HepG2 (cell line): ENCODE results near the gene TBC1D14. TPM values are rescaled to one million over a fixed set of nuclear protein-coding genes. Genes with fewer than 3 reads are reported as not detected.

Experiments used
- ETV6 ChIP-seq: sonication (generic); formaldehyde crosslinking; conservative IDR thresholded peaks from 2 replicates; pipeline ENCODE4 v1.4.0; 2020; ENCODE audit warnings: missing genetic modification reagents
- GATAD2A ChIP-seq: IDR thresholded peaks from 2 replicates; pipeline ENCODE4 v1.6.1; 2016
- MYNN ChIP-seq: sonication (generic); formaldehyde crosslinking; IDR thresholded peaks from 2 replicates; pipeline ENCODE4 v1.4.0; 2020; ENCODE audit warnings: mild to moderate bottlenecking, low read depth, missing genetic modification reagents
- NCOA5 ChIP-seq: sonication (generic); formaldehyde crosslinking; IDR thresholded peaks from 2 replicates; pipeline ENCODE4 v1.4.0; 2020; ENCODE audit warnings: missing genetic modification reagents
- POLR2A ChIP-seq, 2 experiments: IDR thresholded peaks; 2 replicates each; pipeline ENCODE4 v1.6.1; 2011; ENCODE audit warnings: low read depth in 2 of 2, low read length in 2 of 2, mild to moderate bottlenecking in 1 of 2, moderate library complexity in 1 of 2; ENCODE audit not compliant: insufficient read depth in 1 of 2
- RXRB ChIP-seq: IDR thresholded peaks from 2 replicates; pipeline ENCODE4 v1.6.1; 2016; ENCODE audit warnings: borderline replicate concordance, missing genetic modification reagents, missing compliant biosample characterization
- TAF1 ChIP-seq: sonication (generic); formaldehyde crosslinking; IDR thresholded peaks from 2 replicates; pipeline ENCODE4 v1.4.0; 2020; ENCODE audit warnings: missing genetic modification reagents
- TCF7 ChIP-seq: sonication (generic); IDR thresholded peaks from 2 replicates; pipeline ENCODE4 v1.6.1; 2016; ENCODE audit warnings: antibody characterized with exemption, low read depth
- TOE1 ChIP-seq: sonication (generic); formaldehyde crosslinking; IDR thresholded peaks from 2 replicates; pipeline ENCODE4 v1.4.0; 2020; ENCODE audit warnings: mild to moderate bottlenecking, missing genetic modification reagents
- UBTF ChIP-seq: sonication (generic); formaldehyde crosslinking; IDR thresholded peaks from 2 replicates; pipeline ENCODE4 v1.4.0; 2020; ENCODE audit warnings: mild to moderate bottlenecking, missing genetic modification reagents
- ZMYM3 ChIP-seq: sonication (generic); formaldehyde crosslinking; IDR thresholded peaks from 2 replicates; pipeline ENCODE4 v1.5.1; 2020; ENCODE audit warnings: mild to moderate bottlenecking, missing genetic modification reagents
- ZNF574 ChIP-seq: sonication (generic); formaldehyde crosslinking; IDR thresholded peaks from 2 replicates; pipeline ENCODE4 v1.4.0; 2020; ENCODE audit warnings: missing genetic modification reagents
- ZNF598 ChIP-seq: sonication (generic); formaldehyde crosslinking; IDR thresholded peaks from 2 replicates; pipeline ENCODE4 v1.5.1; 2020; ENCODE audit warnings: mild to moderate bottlenecking, missing genetic modification reagents, borderline replicate concordance
- ZNF766 ChIP-seq: sonication (generic); formaldehyde crosslinking; IDR thresholded peaks from 2 replicates; pipeline ENCODE4 v1.5.0; 2020; ENCODE audit warnings: missing genetic modification reagents, borderline replicate concordance
- ZSCAN30 ChIP-seq: sonication (generic); formaldehyde crosslinking; IDR thresholded peaks from 2 replicates; pipeline ENCODE4 v1.5.0; 2020; ENCODE audit warnings: mild to moderate bottlenecking, missing genetic modification reagents
- polyA plus RNA-seq, 8 experiments: library from polyadenylated mRNA; depleted of rRNA in 3 of 8; stranded (reverse) in 7 of 8; unstranded in 1 of 8; fragments of >200 nt; fragmentation: Illumina TruSeq in 4 of 8; extraction: Trizol in 4 of 8; gene quantifications; 2 replicates each; pipeline versions ENCODE4 v1.2.1 to v1.2.3, GENCODE V29; 2011 to 2016; ENCODE audit warnings: low read depth in 4 of 8, missing spikeins in 1 of 8, mixed read lengths in 1 of 8; ENCODE audit not compliant: insufficient read depth in 1 of 8
- total RNA-seq, 5 experiments: library from RNA; depleted of rRNA; stranded (reverse); fragments of >200 nt; fragmentation: Illumina TruSeq; extraction: Trizol; gene quantifications; 2 replicates each; pipeline ENCODE4 v1.2.3, GENCODE V29; 2016; ENCODE audit warnings: low read depth in 1 of 5
- TF ChIP-seq, protein P1 (sequence below): IDR thresholded peaks from 2 replicates; pipeline ENCODE4 v1.6.1; 2016; ENCODE audit warnings: mild to moderate bottlenecking, missing biosample characterization, missing genetic modification reagents
- TF ChIP-seq, protein P2 (sequence below): sonication (generic); formaldehyde crosslinking; IDR thresholded peaks from 2 replicates; pipeline ENCODE4 v1.5.0; 2020; ENCODE audit warnings: mild to moderate bottlenecking, missing genetic modification reagents, borderline replicate concordance
- TF ChIP-seq, protein P3 (sequence below): sonication (generic); formaldehyde crosslinking; IDR thresholded peaks from 2 replicates; pipeline ENCODE4 v1.4.0; 2020; ENCODE audit warnings: missing genetic modification reagents

TBC1D14 gene
- total and polyA plus RNA-seq, 2 of the 13 experiments (the other 11 are each of a cell fraction or from before 2014, with no cell fraction given): 29.5 to 46.5 TPM

- TF ChIP-seq ZNF574 (CRISPR knock-in tag) (no peak), RXRB (CRISPR knock-in tag) (no peak), GATAD2A (CRISPR knock-in tag) (0 out of 2 replicates have a peak, but pooled peaks have one; percentile 11), TOE1 (CRISPR knock-in tag) (no peak), ZNF766 (CRISPR knock-in tag) (no peak), POLR2A (IDR thresholded peaks at IDR 0.05; ENCODE audit: insufficient read depth in 1 of 2, low read depth in 2 of 2, low read length in 2 of 2) (no peak), ETV6 (CRISPR knock-in tag) (no peak), TCF7 (no peak), ZMYM3 (peak; percentile 73), ZSCAN30 (no peak), TAF1 (CRISPR knock-in tag) (no peak), UBTF (CRISPR knock-in tag) (0 out of 2 replicates have a peak, but pooled peaks have one; percentile 49), NCOA5 (CRISPR knock-in tag) (no peak), MYNN (no peak), ZNF598 (CRISPR knock-in tag) (0 out of 2 replicates have a peak, but pooled peaks have one; percentile 41)
- TF ChIP-seq, protein P1, sequence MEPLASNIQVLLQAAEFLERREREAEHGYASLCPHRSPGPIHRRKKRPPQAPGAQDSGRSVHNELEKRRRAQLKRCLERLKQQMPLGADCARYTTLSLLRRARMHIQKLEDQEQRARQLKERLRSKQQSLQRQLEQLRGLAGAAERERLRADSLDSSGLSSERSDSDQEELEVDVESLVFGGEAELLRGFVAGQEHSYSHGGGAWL (CRISPR knock-in tag): no peak
- TF ChIP-seq, protein P2, sequence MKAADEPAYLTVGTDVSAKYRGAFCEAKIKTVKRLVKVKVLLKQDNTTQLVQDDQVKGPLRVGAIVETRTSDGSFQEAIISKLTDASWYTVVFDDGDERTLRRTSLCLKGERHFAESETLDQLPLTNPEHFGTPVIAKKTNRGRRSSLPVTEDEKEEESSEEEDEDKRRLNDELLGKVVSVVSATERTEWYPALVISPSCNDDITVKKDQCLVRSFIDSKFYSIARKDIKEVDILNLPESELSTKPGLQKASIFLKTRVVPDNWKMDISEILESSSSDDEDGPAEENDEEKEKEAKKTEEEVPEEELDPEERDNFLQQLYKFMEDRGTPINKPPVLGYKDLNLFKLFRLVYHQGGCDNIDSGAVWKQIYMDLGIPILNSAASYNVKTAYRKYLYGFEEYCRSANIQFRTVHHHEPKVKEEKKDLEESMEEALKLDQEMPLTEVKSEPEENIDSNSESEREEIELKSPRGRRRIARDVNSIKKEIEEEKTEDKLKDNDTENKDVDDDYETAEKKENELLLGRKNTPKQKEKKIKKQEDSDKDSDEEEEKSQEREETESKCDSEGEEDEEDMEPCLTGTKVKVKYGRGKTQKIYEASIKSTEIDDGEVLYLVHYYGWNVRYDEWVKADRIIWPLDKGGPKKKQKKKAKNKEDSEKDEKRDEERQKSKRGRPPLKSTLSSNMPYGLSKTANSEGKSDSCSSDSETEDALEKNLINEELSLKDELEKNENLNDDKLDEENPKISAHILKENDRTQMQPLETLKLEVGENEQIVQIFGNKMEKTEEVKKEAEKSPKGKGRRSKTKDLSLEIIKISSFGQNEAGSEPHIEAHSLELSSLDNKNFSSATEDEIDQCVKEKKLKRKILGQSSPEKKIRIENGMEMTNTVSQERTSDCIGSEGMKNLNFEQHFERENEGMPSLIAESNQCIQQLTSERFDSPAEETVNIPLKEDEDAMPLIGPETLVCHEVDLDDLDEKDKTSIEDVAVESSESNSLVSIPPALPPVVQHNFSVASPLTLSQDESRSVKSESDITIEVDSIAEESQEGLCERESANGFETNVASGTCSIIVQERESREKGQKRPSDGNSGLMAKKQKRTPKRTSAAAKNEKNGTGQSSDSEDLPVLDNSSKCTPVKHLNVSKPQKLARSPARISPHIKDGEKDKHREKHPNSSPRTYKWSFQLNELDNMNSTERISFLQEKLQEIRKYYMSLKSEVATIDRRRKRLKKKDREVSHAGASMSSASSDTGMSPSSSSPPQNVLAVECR (CRISPR knock-in tag): no peak
- TF ChIP-seq, protein P3, sequence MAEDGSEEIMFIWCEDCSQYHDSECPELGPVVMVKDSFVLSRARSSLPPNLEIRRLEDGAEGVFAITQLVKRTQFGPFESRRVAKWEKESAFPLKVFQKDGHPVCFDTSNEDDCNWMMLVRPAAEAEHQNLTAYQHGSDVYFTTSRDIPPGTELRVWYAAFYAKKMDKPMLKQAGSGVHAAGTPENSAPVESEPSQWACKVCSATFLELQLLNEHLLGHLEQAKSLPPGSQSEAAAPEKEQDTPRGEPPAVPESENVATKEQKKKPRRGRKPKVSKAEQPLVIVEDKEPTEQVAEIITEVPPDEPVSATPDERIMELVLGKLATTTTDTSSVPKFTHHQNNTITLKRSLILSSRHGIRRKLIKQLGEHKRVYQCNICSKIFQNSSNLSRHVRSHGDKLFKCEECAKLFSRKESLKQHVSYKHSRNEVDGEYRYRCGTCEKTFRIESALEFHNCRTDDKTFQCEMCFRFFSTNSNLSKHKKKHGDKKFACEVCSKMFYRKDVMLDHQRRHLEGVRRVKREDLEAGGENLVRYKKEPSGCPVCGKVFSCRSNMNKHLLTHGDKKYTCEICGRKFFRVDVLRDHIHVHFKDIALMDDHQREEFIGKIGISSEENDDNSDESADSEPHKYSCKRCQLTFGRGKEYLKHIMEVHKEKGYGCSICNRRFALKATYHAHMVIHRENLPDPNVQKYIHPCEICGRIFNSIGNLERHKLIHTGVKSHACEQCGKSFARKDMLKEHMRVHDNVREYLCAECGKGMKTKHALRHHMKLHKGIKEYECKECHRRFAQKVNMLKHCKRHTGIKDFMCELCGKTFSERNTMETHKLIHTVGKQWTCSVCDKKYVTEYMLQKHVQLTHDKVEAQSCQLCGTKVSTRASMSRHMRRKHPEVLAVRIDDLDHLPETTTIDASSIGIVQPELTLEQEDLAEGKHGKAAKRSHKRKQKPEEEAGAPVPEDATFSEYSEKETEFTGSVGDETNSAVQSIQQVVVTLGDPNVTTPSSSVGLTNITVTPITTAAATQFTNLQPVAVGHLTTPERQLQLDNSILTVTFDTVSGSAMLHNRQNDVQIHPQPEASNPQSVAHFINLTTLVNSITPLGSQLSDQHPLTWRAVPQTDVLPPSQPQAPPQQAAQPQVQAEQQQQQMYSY (CRISPR knock-in tag): no peak
These were observed 53.5 kb downstream of the TBC1D14 start (continued) for GRCh38 chr4:6963139-6963611.
